ENCODE measurements around the gene KIF9.
"Not testable (repeated sequence)": the region's sequence is repeated elsewhere in the genome, so short reads cannot be mapped to it uniquely, and the experiment has no call there.

Gene KIF9

DNA sequence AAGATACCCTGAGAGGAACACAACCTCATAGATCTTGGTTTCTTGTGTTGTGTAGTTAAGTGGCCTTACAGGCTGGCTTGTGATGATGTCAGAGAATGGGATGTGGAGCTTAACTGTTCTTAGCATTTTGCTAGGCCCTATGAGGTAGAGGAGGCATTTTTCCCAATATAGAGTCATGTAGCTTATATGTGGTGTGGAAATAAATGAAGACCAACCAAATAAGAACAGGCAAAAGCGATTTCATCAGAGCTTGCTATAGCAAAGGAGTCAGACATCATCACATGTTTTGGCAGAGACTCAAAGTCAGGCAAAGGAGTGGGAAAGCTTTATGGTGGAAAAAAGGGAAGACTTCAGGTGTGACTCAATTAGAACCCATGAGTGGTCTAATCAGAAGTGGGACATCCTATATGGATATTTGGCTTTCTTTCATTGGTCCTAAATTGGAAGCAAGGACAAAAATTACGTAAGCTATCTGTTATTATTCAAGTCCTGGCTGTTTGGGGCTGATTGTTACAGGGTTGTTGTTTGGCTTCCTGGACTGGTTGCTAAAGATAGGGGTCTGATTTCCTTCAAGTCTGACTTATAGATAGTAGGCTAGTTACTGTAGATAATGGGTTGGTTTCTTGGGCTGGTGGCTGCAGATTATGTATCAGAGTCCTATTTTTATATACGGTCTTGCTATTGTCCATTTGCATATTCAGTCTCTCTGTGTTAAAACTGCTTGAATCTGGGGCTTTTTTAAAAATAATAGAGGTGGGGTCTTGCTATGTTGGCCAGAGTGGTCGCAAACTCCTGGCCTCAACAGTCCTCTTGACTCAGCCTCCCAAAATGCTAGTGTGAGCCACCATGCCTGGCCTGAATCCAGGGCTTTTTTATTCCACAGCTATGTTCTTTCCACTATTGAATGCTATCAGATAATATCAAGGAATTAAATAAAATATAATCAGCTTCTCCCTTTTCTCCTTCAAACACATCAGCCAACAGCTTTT lies 88.4 kb downstream of the KIF9 start:
- TF ChIP-seq ZFX (IDR thresholded peaks at IDR 0.05): no peak
- TF ChIP-seq, protein P1, sequence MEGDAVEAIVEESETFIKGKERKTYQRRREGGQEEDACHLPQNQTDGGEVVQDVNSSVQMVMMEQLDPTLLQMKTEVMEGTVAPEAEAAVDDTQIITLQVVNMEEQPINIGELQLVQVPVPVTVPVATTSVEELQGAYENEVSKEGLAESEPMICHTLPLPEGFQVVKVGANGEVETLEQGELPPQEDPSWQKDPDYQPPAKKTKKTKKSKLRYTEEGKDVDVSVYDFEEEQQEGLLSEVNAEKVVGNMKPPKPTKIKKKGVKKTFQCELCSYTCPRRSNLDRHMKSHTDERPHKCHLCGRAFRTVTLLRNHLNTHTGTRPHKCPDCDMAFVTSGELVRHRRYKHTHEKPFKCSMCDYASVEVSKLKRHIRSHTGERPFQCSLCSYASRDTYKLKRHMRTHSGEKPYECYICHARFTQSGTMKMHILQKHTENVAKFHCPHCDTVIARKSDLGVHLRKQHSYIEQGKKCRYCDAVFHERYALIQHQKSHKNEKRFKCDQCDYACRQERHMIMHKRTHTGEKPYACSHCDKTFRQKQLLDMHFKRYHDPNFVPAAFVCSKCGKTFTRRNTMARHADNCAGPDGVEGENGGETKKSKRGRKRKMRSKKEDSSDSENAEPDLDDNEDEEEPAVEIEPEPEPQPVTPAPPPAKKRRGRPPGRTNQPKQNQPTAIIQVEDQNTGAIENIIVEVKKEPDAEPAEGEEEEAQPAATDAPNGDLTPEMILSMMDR (conservative IDR thresholded peaks at IDR 0.05): no peak
- H3K27ac ChIP-seq: no peak overlapping the region

DNA sequence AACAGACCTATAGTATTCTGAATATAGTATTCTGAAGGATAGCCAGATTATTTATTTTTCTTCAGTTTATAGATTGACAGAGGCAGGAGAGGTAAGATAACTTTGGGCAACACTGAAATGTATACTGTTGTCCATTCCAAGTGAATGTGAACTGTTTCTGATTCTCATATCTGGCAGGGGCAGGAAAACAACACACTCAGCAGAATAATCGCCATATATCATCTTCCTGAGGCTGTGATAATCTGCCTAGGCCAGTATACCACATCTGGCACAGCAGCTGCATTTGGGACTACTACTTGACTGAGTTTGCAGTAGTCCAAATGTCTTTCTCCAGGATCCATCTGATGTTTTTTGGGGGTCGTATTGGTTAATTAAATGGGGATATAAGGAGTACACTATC lies 96.3 kb downstream of the KIF9 start:
- TF ChIP-seq, protein P1 (conservative IDR thresholded peaks at IDR 0.05): no peak
- no peak for TF ChIP-seq ZFX (IDR thresholded peaks at IDR 0.05)
- no peak overlapping the region for H3K27ac ChIP-seq

DNA sequence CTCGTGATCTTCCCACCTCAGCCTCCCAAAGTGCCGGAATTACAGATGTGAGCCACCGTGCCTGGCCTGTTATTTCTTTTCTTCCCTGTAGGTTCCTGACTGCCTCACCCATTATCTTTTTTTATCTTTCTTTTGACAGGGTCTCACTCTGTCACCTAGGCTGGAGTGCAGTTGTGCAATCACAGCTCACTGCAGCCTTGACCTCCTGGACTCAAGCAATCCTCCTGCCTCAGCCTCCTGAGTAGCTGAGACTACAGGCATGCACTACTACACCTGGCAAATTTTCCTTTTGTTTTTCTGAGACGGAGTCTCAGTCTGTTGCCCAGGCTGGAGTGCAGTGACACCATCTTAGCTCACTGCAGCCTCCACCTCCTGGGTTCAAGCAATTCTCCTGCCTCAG lies 100.9 kb downstream of the KIF9 start:
- H3K27ac ChIP-seq: not testable (repeated sequence)

DNA sequence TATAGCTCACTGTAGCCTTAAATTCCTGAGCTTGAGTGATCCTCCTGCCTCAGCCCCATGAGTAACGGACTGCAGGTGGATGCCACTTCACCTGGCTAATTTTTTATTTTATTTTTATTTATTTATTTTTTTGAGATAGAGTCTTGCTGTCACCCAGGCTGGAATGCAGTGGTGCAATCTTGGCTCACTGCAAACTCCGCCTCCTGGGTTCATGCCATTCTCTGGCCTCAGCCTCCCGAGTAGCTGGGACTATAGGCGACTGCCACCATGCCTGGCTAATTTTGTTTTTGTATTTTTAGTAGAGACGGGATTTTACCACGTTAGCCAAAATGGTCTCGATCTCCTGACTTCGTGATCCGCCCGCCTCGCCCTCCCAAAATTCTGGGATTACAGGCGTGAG lies 102.6 kb downstream of the KIF9 start:
- not testable (repeated sequence) for H3K27ac ChIP-seq

All from C4-2B (cell line).